ENCODE measurements around the gene GATAD2A. TPM values are rescaled to one million over a fixed set of nuclear protein-coding genes. Genes with fewer than 3 reads are reported as not detected.
"Not testable (repeated sequence)": the region's sequence is repeated elsewhere in the genome, so short reads cannot be mapped to it uniquely, and the experiment has no call there.

The GATAD2A gene
- total RNA-seq, 1 experiment from 2014 or later = 121 TPM

- DNase-seq (ENCODE audit: low read depth) = no peak
Measured at GRCh38 chr19:19465436-19466070, 60.1 kb downstream of the GATAD2A start.

GRCh38 chr19:19466201-19466600, 60.7 kb downstream of the GATAD2A start:
- no peak for DNase-seq (ENCODE audit: low read depth)

- DNase-seq (ENCODE audit: low read depth) = no peak
Measured at GRCh38 chr19:19468424-19469050, 63.1 kb downstream of the GATAD2A start.

- no peak for DNase-seq (ENCODE audit: low read depth)
Measured at GRCh38 chr19:19470579-19470978, 65.1 kb downstream of the GATAD2A start.

- DNase-seq (ENCODE audit: low read depth) = no peak
Measured at GRCh38 chr19:19471682-19472081, 66.2 kb downstream of the GATAD2A start.

GRCh38 chr19:19472106-19472505, 66.6 kb downstream of the GATAD2A start:
- not testable (repeated sequence) for DNase-seq (ENCODE audit: low read depth)

GRCh38 chr19:19475015-19475765, 69.7 kb downstream of the GATAD2A start:
- DNase-seq (ENCODE audit: low read depth) = no peak

- no peak for DNase-seq (ENCODE audit: low read depth)
Measured at GRCh38 chr19:19475849-19476828, 70.7 kb downstream of the GATAD2A start.

GRCh38 chr19:19477705-19478383, 72.4 kb downstream of the GATAD2A start:
- DNase-seq (ENCODE audit: low read depth) = no peak

GRCh38 chr19:19480688-19481087, 75.2 kb downstream of the GATAD2A start:
- DNase-seq (ENCODE audit: low read depth) = no peak

GRCh38 chr19:19482809-19483596, 77.5 kb downstream of the GATAD2A start:
- DNase-seq (ENCODE audit: low read depth) = no peak

- no peak for DNase-seq (ENCODE audit: low read depth)
Measured at GRCh38 chr19:19485161-19485997, 79.9 kb downstream of the GATAD2A start.

GRCh38 chr19:19485998-19486290, 80.5 kb downstream of the GATAD2A start:
- no peak for DNase-seq (ENCODE audit: low read depth)

GRCh38 chr19:19486343-19487076, 81.0 kb downstream of the GATAD2A start:
- no peak for DNase-seq (ENCODE audit: low read depth)

- DNase-seq (ENCODE audit: low read depth) = no peak
Measured at GRCh38 chr19:19487077-19487949, 81.8 kb downstream of the GATAD2A start.

GRCh38 chr19:19487950-19488874, 82.7 kb downstream of the GATAD2A start:
- no peak for DNase-seq (ENCODE audit: low read depth)
